Mammary epithelial cell (primary cell): Measurements from ENCODE around the gene STXBP6.

ENCODE experiments used
- EZH2 ChIP-seq: IDR thresholded peaks from 2 replicates; pipeline ENCODE4 v1.6.1; 2012; ENCODE audit warnings: low read length, inconsistent platforms, borderline replicate concordance
- TF ChIP-seq, protein P1 (sequence below), 2 donors: IDR thresholded peaks in 1 of 2; conservative IDR thresholded peaks in 1 of 2; 2 replicates each; pipeline ENCODE4 v1.5.1; 2011 to 2012; ENCODE audit warnings: inconsistent platforms in 2 of 2, low read length in 2 of 2, mild to moderate bottlenecking in 2 of 2, control low read depth in 1 of 2, low read depth in 1 of 2; ENCODE audit not compliant: insufficient read depth in 1 of 2; ENCODE audit errors: extremely low read depth in 1 of 2

DNA sequence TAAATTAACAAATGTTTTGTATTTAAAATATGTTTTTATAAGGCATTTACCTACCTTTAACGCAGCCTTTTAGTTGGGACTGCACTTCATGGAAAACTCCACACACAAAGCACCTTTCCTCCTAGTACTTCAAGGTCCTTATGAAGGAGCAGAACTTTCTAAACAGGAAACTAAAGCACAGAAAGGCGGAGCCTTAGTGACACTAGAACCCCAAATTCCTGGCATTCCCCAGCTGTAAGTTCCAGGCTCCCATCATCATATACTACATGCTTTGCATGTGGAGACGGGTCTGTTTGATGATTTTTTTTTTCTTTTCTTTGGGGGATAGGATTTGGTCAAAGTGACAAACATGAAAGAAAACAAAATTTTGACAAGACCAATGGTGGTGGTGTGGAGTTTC lies 39.5 kb downstream of the STXBP6 start:
- TF ChIP-seq EZH2, result no peak
- TF ChIP-seq, protein P1, sequence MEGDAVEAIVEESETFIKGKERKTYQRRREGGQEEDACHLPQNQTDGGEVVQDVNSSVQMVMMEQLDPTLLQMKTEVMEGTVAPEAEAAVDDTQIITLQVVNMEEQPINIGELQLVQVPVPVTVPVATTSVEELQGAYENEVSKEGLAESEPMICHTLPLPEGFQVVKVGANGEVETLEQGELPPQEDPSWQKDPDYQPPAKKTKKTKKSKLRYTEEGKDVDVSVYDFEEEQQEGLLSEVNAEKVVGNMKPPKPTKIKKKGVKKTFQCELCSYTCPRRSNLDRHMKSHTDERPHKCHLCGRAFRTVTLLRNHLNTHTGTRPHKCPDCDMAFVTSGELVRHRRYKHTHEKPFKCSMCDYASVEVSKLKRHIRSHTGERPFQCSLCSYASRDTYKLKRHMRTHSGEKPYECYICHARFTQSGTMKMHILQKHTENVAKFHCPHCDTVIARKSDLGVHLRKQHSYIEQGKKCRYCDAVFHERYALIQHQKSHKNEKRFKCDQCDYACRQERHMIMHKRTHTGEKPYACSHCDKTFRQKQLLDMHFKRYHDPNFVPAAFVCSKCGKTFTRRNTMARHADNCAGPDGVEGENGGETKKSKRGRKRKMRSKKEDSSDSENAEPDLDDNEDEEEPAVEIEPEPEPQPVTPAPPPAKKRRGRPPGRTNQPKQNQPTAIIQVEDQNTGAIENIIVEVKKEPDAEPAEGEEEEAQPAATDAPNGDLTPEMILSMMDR (conservative IDR thresholded peaks at IDR 0.05 in 1 of 2, IDR thresholded peaks at IDR 0.05 in 1 of 2; ENCODE audit: extremely low read depth in 1 of 2, insufficient read depth in 1 of 2, low read depth in 1 of 2, low read length in 2 of 2), result no peak
